HK-2 (cell line): Measurements from ENCODE around the gene HSPA12B.
A peak's percentile ranks its signal among the peaks of the same experiment; 100 is the strongest.

ENCODE experiments used
- DNase-seq: peaks from one replicate; pipeline ENCODE4 v3.0.0-alpha.2; 2018; ENCODE audit not compliant: unreplicated experiment

HSPA12B gene

GRCh38 chr20:3702611-3703391 lies 29.7 kb upstream of the HSPA12B start:
- DNase-seq, result no peak

DNA sequence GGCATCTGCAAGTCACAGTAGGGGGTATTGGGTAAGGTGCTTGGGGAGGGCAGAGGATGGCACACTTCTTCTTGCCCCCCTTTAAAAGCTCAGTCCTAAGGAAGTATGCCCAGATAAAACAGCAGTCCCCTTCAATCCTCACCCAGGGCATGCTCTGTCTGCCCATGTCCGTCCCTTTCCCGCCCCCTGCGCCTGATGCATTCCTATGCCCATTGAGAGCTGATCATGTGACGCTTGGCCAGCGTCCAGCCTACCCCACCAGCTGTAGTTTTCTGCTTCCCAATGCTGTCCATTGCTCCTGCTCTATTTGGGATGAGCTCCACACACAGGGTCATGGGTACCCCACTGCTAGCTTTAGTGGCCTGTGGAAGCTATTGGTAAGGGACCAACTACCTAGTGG lies 28.4 kb upstream of the HSPA12B start:
- no peak for DNase-seq

DNA sequence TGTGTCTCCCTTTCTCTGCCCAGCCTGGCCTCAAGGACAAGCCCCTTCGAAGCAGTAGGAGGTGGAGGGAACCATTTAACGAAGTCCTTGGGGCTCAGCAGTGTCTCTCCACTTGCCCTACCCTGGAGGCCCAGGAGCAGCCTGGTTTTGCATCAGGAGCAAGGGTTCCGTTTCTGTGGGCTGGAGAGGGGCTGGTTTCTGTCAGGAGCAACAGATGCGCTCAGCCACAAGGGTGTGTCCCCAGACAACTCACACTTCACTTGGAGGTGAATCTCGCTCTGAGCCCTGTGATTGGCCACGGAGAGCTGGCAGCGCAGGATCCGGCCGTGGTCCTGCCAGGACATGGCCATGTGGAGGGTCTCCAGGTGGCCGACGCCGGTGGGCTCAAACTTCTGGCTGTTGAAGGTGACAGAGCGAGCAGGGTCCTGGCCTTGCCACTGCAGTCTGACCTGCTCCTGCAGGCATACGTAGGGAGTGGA lies 27.0 kb upstream of the HSPA12B start:
- DNase-seq, result no peak

DNA sequence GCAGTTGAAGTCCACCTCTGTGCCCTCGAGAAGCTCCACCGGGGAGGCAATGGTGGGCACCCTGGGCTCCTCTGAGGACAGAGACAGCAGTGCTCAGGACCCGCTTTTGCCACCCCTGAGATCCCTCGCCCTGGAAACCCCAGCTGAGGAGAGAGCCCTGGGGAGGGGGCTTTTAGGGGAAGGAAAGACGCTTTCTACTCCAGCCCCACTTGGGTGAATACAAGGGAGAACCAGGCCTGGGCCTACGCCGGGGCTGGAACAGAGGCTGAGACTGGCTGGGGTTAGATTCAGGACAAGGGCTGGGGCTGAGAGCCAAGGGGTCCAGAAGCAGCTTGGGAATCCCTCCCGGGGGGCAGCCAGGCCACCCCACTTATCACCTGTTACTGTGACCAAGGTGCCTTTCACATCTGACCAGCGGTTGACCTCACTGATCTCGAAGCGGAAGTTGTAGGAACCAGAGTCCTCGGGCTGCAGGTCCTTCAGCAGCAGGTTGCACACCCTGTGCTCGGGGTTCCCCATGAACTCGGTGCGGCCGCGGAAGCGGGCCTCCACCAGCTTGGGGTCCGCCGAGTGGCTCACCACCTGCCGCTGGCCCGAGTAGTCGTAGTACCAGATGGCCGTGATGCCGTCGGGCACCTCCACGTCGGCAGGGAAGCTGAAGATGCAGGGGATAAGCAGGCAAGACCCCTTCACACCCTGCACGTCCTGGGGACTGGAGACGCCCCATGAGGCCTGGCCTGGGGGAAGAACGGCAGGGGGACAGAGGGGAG lies 26.3 kb upstream of the HSPA12B start:
- no peak for DNase-seq

DNA sequence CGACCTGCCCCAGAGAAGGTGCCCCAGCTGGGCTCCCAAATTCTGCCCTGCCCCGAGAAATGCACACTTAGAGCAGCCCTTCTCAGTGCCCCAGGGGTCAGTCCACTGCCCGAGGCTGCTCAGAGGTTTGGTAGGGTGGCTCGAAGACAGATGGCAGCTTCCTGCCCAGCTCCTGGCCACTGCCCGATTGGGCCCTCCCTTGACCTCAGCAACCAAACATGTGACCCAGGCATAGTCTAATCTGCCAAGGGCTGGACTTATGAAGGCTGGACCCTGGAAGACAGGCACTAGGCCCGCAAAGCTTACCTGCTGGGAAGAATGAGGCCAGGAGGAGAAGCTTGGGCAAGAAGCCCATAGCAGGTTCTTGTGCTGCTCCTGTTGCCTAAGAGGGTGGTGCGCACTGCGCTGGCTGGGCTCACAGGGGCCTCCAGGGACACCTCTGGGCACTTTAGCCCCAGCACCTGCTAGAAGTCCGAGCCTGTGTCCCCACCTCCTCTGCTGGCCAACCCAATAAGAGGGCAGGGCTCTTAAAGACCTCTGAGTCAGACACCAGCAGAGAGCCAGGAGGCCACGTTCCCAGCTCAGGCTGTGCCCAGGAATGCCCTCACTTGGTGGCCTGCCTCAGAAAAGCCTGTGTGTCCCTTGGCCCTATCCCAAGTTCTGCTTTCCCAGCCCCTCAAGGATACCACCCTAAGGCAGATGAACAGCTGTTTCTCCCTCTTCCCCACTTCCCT lies 25.5 kb upstream of the HSPA12B start:
- no peak for DNase-seq

DNA sequence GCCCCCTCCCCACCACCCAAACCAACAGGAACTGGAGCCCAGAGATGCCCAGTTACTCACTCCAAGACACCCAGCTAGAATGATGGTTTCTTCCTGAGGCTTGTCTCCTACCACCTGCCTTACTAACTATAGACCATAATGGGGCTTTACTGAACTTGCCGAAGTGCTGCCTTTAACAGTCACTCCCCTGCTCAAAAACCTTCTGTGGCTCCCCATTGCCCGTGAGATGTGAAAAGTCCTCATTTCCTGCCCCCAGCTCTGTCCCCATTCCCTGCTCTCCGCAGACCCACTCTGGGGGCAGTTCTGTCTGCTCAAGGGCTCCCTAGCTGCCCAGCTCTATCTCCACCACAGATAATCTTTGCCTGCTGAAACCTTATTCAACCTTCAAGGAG lies 25.0 kb upstream of the HSPA12B start:
- no peak for DNase-seq

DNA sequence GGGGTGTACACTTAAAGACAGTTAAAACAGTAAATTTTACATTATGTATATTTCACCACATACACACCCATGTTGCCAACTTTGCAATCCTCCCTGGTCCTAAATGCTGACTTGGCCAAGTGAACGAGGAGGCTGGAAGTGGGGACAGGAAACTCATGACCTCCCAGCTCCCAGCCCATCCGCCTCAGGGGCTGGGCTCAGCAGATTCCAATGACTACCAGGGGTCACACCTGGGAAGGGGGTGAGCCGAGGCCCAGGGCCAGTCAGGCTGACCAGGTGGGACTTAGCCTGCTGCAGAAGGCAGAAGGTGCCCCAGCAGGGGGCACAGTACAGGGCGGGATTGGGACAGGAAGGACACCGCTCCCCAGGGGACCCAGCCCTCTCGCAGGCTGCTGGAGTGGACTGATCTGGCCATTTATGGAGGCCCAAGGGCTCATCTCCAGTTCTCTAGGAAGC lies 22.4 kb upstream of the HSPA12B start:
- DNase-seq, result no peak

GRCh38 chr20:3710703-3711483 lies 21.6 kb upstream of the HSPA12B start:
- peak; percentile 71 for DNase-seq

GRCh38 chr20:3711484-3711941 lies 21.0 kb upstream of the HSPA12B start:
- no peak for DNase-seq

DNA sequence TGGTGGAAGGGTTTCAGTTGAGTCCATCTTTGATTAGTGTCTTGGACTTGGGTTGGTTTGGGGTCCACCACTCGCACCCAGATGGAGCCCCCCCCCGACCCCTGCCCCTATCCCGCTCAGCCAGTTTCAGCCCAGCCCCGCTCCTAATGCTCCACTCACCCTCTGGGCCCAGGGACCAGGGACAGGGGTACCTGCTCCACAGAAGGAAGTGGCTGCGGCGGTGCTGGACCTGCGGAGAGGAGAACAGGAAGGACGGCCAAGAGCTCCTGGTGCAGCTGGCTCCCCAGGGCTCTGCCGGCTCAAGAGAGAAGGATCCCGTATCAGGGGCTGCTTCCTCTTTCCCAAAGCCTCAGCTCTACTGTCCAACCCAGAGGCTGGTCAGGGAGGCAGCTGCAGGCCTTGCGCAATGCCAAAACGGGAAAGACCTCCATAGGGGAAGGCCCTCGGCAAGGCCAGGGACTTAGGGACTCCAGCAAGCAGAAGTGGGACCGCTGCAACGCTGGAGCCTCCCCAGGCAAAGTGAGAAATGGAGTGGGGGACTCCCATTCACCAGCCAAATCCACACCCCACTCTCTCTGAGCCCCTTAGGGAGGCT lies 20.1 kb upstream of the HSPA12B start, which contains the start of gene SIGLEC1:
TSS of gene SIGLEC1 (minus strand) at position 322 of the 595 bp plus-strand sequence. CDS start 5,472 bp downstream, outside the sequence.
- no peak for DNase-seq

- DNase-seq, result no peak
These were observed 18.4 kb upstream of the HSPA12B start for GRCh38 chr20:3714092-3714491.

GRCh38 chr20:3716195-3716834 lies 16.2 kb upstream of the HSPA12B start:
- DNase-seq, result peak; percentile 44

- DNase-seq, result no peak
These were observed 13.4 kb upstream of the HSPA12B start for GRCh38 chr20:3719046-3719445.

DNA sequence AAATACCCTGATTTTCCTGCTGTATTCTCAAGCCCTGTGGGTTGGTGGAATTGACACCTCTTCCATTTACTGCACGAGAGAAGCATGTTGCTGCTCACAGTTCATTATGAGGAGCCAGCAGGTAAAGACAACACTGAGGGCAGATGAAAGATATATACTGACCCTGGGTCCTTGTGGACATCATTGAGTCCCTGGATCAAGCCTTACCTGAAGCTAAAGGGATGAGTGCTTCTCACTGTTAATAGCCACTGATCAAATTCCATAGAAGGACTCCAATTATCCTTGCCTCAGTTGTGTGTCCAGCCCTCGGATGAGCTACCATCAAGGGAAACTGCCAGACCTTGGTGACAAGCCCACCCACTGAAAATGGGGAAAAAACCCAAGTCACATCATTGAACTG lies 12.4 kb upstream of the HSPA12B start:
- DNase-seq, result no peak

- DNase-seq, result no peak
These were observed 11.9 kb upstream of the HSPA12B start for GRCh38 chr20:3720626-3721025.

DNA sequence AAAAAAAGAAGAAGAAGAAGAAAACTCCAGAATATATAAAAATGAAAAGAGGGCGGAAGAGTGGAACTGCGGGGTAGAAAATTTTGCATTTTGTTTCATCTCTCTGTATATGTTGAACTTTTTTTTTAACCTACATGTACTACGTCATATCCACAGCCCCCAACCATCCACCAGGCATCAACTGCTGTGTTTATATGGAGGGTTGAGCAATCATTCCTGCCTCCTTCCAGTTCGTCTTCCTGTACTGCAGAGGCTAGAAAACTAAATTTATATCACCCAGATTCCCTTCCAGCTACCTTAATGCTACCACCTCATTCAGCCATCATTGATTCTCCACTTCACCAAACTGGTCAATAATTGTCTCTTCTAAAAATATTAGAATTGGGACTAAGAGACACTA lies 10.6 kb upstream of the HSPA12B start:
- DNase-seq, result no peak

GRCh38 chr20:3723284-3723683 lies 9.2 kb upstream of the HSPA12B start:
- DNase-seq, result no peak

DNA sequence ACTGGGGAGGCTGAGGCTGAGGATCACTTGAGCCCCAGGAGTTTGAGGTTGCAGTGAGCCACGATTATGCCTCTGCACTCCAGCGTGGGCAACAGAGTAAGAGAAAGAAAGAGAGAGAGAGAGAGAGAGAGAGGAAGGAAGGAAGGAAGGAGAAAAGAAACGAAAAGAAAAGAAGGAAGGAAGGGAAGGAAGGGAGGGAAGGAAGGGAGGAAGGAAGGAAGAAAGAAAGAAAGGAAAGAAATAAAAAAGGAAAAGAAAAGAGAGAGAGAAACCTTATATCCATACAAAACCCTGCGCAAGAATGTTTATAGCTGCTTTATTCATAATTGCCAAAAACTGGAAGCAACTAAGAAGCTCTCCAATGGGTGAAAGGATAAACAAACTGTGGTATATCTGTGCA lies 8.1 kb upstream of the HSPA12B start:
- no peak for DNase-seq

GRCh38 chr20:3727401-3728021 lies 5.0 kb upstream of the HSPA12B start:
- no peak for DNase-seq

GRCh38 chr20:3728354-3728753 lies 4.1 kb upstream of the HSPA12B start:
- DNase-seq, result no peak
